ENCODE measurements around the gene RERE. TPM values are rescaled to one million over a fixed set of nuclear protein-coding genes. Genes with fewer than 3 reads are reported as not detected.

Gene RERE
- total and polyA plus RNA-seq, 2 donors (not counting 3 experiments of a cell fraction or from before 2014, with no cell fraction given), result 14.1 to 113 TPM

GRCh38 chr1:8595941-8596340 lies 221.5 kb downstream of the RERE start:
- no peak overlapping the region for H3K9ac ChIP-seq (replicated peaks; ENCODE audit: extremely low read depth, insufficient read depth, low read length)
- no peaks in the 10 kb centered on the region for H3K9me1 ChIP-seq (replicated peaks; ENCODE audit: control insufficient read depth, extremely low read depth, insufficient read depth, low read length)
- no peaks in the 10 kb centered on the region for H3K9me3 ChIP-seq (replicated peaks; ENCODE audit: control insufficient read depth, insufficient read depth, low read length)
- H4K20me1 ChIP-seq (replicated peaks; ENCODE audit: control insufficient read depth, extremely low read depth, insufficient read depth, low read length), result no peaks in the 10 kb centered on the region
- CTCF ChIA-PET, result interaction anchor here (0.9 to 1.9 kb wide), 8 partner anchors 9 to 131 kb away, joined by 3 to 6 read pairs (median 4); no protein-coding TSS in a partner anchor
- FAIRE-seq (no peak), DNase-seq (ENCODE audit: low read depth, low spot score) (no peak)
- no TSS peak for BruUV-seq (replicated peaks)
- H3K4me3 ChIP-seq (replicated peaks in 1 of 3; ENCODE audit: insufficient read depth in 1 of 3, low read depth in 1 of 3, low read length in 3 of 3), result no peak overlapping the region
- TF ChIP-seq MAX (IDR thresholded peaks at IDR 0.05; ENCODE audit: insufficient read depth, insufficient read length), result no peak
- TF ChIP-seq CTCF (IDR thresholded peaks at IDR 0.05; ENCODE audit: extremely low read depth in 1 of 2, insufficient read depth in 1 of 2, low read depth in 1 of 2, low read length in 2 of 2), result no peak
- no peak for TF ChIP-seq POLR2A (IDR thresholded peaks at IDR 0.05; ENCODE audit: low read depth, low read length)
- TF ChIP-seq EZH2 (IDR thresholded peaks at IDR 0.05; ENCODE audit: borderline replicate concordance, low read depth, low read length, severe bottlenecking), result no peak
- no peak for TF ChIP-seq GATA2 (IDR thresholded peaks at IDR 0.05; ENCODE audit: insufficient read depth, insufficient read length, low read depth, low read length)
- no peak for TF ChIP-seq MYC (IDR thresholded peaks at IDR 0.05; ENCODE audit: low read depth, low read length)
- no peak for TF ChIP-seq POLR2AphosphoS5 (IDR thresholded peaks at IDR 0.05; ENCODE audit: insufficient read depth, low read depth, low read length)
- TF ChIP-seq JUN (IDR thresholded peaks at IDR 0.05; ENCODE audit: borderline replicate concordance, insufficient read depth, insufficient read length, low read depth), result no peak
- TF ChIP-seq FOS (IDR thresholded peaks at IDR 0.05; ENCODE audit: borderline replicate concordance, insufficient read depth, low read length), result no peak
- H3K4me1 ChIP-seq (ENCODE audit: control insufficient read depth, extremely low read depth, insufficient read depth, low read length), result peaks cover 31% of the 10 kb centered on the region
- no peak overlapping the region for H3K4me2 ChIP-seq (ENCODE audit: insufficient read depth, low read length)
- POLR2A ChIA-PET, result no interaction called here
- dilution Hi-C loops (cut with MboI; ENCODE audit: extremely low pct_ligation_motif_present, low sequenced_read_pairs) (no loop called here), intact Hi-C loops (cut with micrococcal nuclease) (no loop called here)
- H3K36me3 ChIP-seq (ENCODE audit: control insufficient read depth in 2 of 2, extremely low read depth in 1 of 2, insufficient read depth in 2 of 2, low read length in 2 of 2), result no peaks in the 10 kb centered on the region
- H3K27ac ChIP-seq (ENCODE audit: insufficient read depth, low read depth, low read length), result no peak overlapping the region
- H3K27me3 ChIP-seq (ENCODE audit: control insufficient read depth in 2 of 2, insufficient read depth in 2 of 2, low read length in 2 of 2), result no peaks in the 10 kb centered on the region
- H3K79me2 ChIP-seq (ENCODE audit: control insufficient read depth, insufficient read depth, low read length), result peaks cover 31% of the 10 kb centered on the region
- no peak overlapping the region for H2AFZ ChIP-seq (ENCODE audit: low read depth, low read length)
